Thyroid gland (tissue), 4 donors: Measurements from ENCODE around the gene TNF.

Experiments
- CTCF ChIP-seq, 6 experiments: fragments of 200-600 bp in 3 of 6; fragments of 450-650 bp in 3 of 6; sonication (generic) in 3 of 6; IDR thresholded peaks; one replicate each; pipeline ENCODE4 v1.5.1; 2016 to 2019; ENCODE audit warnings: antibody characterized with exemption in 6 of 6, mild to moderate bottlenecking in 2 of 6, inconsistent platforms in 1 of 6, moderate library complexity in 1 of 6
- POLR2A ChIP-seq, 2 donors: fragments of 450-650 bp; IDR thresholded peaks; one replicate each; pipeline ENCODE4 v1.6.1; 2017; ENCODE audit warnings: antibody characterized with exemption in 2 of 2, mild to moderate bottlenecking in 2 of 2, moderate library complexity in 1 of 2

DNA sequence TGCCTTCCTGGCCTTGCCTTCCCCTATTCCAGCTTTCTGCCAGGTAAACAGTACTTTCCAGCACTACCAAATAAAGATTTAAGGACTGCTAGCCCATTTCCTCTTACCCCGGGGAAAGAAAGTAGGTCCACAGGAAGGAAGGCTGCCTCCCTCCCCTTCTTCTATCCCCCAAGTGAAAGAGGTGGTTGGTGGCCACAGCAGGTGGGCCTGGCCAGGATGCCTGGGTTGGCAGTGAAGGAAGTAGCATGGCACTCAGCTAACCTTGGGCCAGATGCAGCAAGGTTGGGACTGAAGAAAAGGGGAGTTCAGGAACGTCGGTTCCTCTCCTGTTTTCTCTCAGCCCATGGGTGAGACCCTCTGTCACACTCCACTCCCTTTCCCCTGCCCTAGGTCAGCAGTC, 19.1 kb upstream of the TNF start:
- TF ChIP-seq CTCF (IDR thresholded peaks at IDR 0.05) (no peak), POLR2A (IDR thresholded peaks at IDR 0.05) (no peak)
